Right lobe of liver (tissue), 6 donors: Measurements from ENCODE around the gene MYO15B. TPM values are rescaled to one million over a fixed set of nuclear protein-coding genes. Genes with fewer than 3 reads are reported as not detected.

Source experiments
- ATAC-seq, 4 donors: fragments of 200-7000 bp; cut with Tn5 transposase; one replicate each; pipeline ENCODE4 v1.9.1; 2020; ENCODE audit warnings: mild to moderate bottlenecking in 4 of 4, moderate library complexity in 4 of 4
- DNase-seq, 3 donors: peaks; one replicate each; pipeline ENCODE4 v3.0.0-alpha.2; 2020
- H3K27ac ChIP-seq, 3 donors: fragments of 200-600 bp; one replicate each; pipeline ENCODE4 v1.8.0; 2022
- H3K27me3 ChIP-seq, 2 donors: fragments of 200-600 bp; one replicate each; pipeline ENCODE4 v1.8.0; 2022
- H3K36me3 ChIP-seq, 4 donors: fragments of 200-600 bp; sonication (generic) in 1 of 4; one replicate each; pipeline versions ENCODE4 v1.5.1 to v1.8.0; 2017 to 2022; ENCODE audit warnings: control low read depth in 1 of 4
- H3K4me1 ChIP-seq, 4 donors: fragments of 200-600 bp; sonication (generic) in 1 of 4; one replicate each; pipeline versions ENCODE4 v1.5.1 to v1.8.0; 2017 to 2022; ENCODE audit warnings: control low read depth in 1 of 4
- H3K4me3 ChIP-seq, 3 donors: fragments of 200-600 bp; one replicate each; pipeline ENCODE4 v1.8.0; 2022
- H3K9me3 ChIP-seq, 4 donors: fragments of 200-600 bp; sonication (generic) in 1 of 4; one replicate each; pipeline versions ENCODE4 v1.5.1 to v1.8.0; 2017 to 2022; ENCODE audit warnings: control low read depth in 1 of 4
- CTCF ChIP-seq, 4 donors: fragments of 200-600 bp in 3 of 4; fragments of 450-650 bp in 1 of 4; IDR thresholded peaks; one replicate each; pipeline versions ENCODE4 v1.5.1 to v1.8.0; 2016 to 2022; ENCODE audit warnings: antibody characterized with exemption in 4 of 4, mild to moderate bottlenecking in 2 of 4
- POLR2A ChIP-seq: fragments of 450-650 bp; IDR thresholded peaks from one replicate; pipeline ENCODE4 v1.6.1; 2017; ENCODE audit warnings: antibody characterized with exemption, mild to moderate bottlenecking
- WGBS: methylation state at CpG from one replicate; pipeline ENCODE4 v1.1.6; 2018; ENCODE audit warnings: low coverage, low lambda C conversion rate; ENCODE audit not compliant: insufficient coverage; ENCODE audit errors: missing lambda C conversion rate; 5-methylcytosine and 5-hydroxymethylcytosine counted together
- intact Hi-C, 2 donors: fragments of 100-400 bp; cut with DNase I; formaldehyde crosslinking; loops; one replicate each; pipeline versions ENCODE4 v1.11.2 to v1.14.1; 2022
- total RNA-seq, 6 experiments: library from RNA; depleted of rRNA in 2 of 6; stranded (reverse); fragments of >200 nt in 2 of 6; fragmentation: NEBNext Ultra II Directional in 3 of 6; extraction: Animal tissue kit (Norgen Biotek cat#: 25700) in 3 of 6; gene quantifications; one replicate each; pipeline versions ENCODE4 v1.1.0 to v1.2.4, GENCODE V29; 2016 to 2023
- donor health status: DM: no; HTN: yes; CAD: no.
- donor health status: DM: no; HTN: no; CAD: no.
- donor health status: DM: no; HTN: no; CAD: no.
- donor health status: DM: no; HTN: yes; CAD: no.
- donor health status: DM: no; HTN: yes; CAD: no.

The MYO15B gene
- total RNA-seq, 6 experiments from 2014 or later, result 26.4 to 104 (median 52.9) TPM

GRCh38 chr17:75553295-75554110 is 34.1 kb upstream of the MYO15B start:
- no peak overlapping the region for H3K27ac ChIP-seq
- WGBS, result 75% methylated on average over 5 of the region's 8 CpGs
- ATAC-seq, result no peak

GRCh38 chr17:75555679-75556153 is 31.9 kb upstream of the MYO15B start:
- intact Hi-C loops, result no loop called here
- Histone ChIP-seq H3K27me3 (no peaks in the 10 kb centered on the region), H3K4me3 (no peak overlapping the region), H3K27ac (peak overlapping the region in 1 of 3 donors; percentile 90), H3K36me3 (no peaks in the 10 kb centered on the region), H3K9me3 (no peaks in the 10 kb centered on the region), H3K4me1 (peaks cover 0 to 49% (median 23%) of the 10 kb centered on the region in 4 donors)
- WGBS, result 66% methylated on average over 8 of the region's 21 CpGs
- DNase-seq (peak in 2 of 3 donors; percentile 70 to 75), ATAC-seq (peak in 1 of 4 donors; percentile 3)
- no peak for TF ChIP-seq CTCF (IDR thresholded peaks at IDR 0.05)
- no peak for TF ChIP-seq POLR2A

More at GRCh38 chr17:75553295-75554110, 34.1 kb upstream of the MYO15B start:
- TF ChIP-seq CTCF (IDR thresholded peaks at IDR 0.05), result no peak
- TF ChIP-seq POLR2A, result no peak
- intact Hi-C loops, result no loop called here
- no peak for DNase-seq
- no peaks in the 10 kb centered on the region for H3K9me3 ChIP-seq
- peaks cover 0 to 29% (median 14%) of the 10 kb centered on the region in 4 donors for H3K4me1 ChIP-seq
- no peaks in the 10 kb centered on the region for H3K36me3 ChIP-seq
- no peaks in the 10 kb centered on the region for H3K27me3 ChIP-seq
- no peak overlapping the region for H3K4me3 ChIP-seq

GRCh38 chr17:75557075-75557851 is 30.3 kb upstream of the MYO15B start:
- intact Hi-C loops, result no loop called here
- WGBS, result 21% methylated on average over 5 of the region's 15 CpGs
- H3K4me1 ChIP-seq, result peaks cover 0 to 60% (median 29%) of the 10 kb centered on the region in 4 donors

More at GRCh38 chr17:75557075-75557851, 30.3 kb upstream of the MYO15B start:
- ATAC-seq (peak; percentile 75 to 87 (median 78)), DNase-seq (peak; percentile 91 to 99 (median 97))
- no peaks in the 10 kb centered on the region for H3K9me3 ChIP-seq
- no peak for TF ChIP-seq CTCF (IDR thresholded peaks at IDR 0.05)
- TF ChIP-seq POLR2A, result no peak
- no peaks in the 10 kb centered on the region for H3K27me3 ChIP-seq
- no peaks in the 10 kb centered on the region for H3K36me3 ChIP-seq
- peak overlapping the region in 2 of 3 donors; percentile 82 to 90 for H3K27ac ChIP-seq
- peak overlapping the region in 2 of 3 donors; percentile 32 to 38 for H3K4me3 ChIP-seq
